Suprapubic skin (tissue), 4 donors: ENCODE data around the gene MBOAT7.

Source experiments
- POLR2A ChIP-seq, 2 donors: fragments of 450-650 bp; IDR thresholded peaks; one replicate each; pipeline ENCODE4 v1.6.1; 2017; ENCODE audit warnings: antibody characterized with exemption in 2 of 2, mild to moderate bottlenecking in 2 of 2, moderate library complexity in 2 of 2
- POLR2AphosphoS5 ChIP-seq, 3 donors: sonication (generic); formaldehyde crosslinking; IDR thresholded peaks; one replicate each; pipeline ENCODE4 v1.6.1; 2017; ENCODE audit warnings: antibody characterized with exemption in 3 of 3
- TF ChIP-seq, protein P1 (sequence below), 2 donors: fragments of 200-600 bp in 1 of 2; fragments of 450-650 bp in 1 of 2; sonication (generic) in 1 of 2; IDR thresholded peaks; one replicate each; pipeline ENCODE4 v1.5.1; 2016 to 2019; ENCODE audit warnings: antibody characterized with exemption in 2 of 2, mild to moderate bottlenecking in 1 of 2, moderate library complexity in 1 of 2

- TF ChIP-seq, protein P1, sequence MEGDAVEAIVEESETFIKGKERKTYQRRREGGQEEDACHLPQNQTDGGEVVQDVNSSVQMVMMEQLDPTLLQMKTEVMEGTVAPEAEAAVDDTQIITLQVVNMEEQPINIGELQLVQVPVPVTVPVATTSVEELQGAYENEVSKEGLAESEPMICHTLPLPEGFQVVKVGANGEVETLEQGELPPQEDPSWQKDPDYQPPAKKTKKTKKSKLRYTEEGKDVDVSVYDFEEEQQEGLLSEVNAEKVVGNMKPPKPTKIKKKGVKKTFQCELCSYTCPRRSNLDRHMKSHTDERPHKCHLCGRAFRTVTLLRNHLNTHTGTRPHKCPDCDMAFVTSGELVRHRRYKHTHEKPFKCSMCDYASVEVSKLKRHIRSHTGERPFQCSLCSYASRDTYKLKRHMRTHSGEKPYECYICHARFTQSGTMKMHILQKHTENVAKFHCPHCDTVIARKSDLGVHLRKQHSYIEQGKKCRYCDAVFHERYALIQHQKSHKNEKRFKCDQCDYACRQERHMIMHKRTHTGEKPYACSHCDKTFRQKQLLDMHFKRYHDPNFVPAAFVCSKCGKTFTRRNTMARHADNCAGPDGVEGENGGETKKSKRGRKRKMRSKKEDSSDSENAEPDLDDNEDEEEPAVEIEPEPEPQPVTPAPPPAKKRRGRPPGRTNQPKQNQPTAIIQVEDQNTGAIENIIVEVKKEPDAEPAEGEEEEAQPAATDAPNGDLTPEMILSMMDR (IDR thresholded peaks at IDR 0.05): no peak
- TF ChIP-seq POLR2A (IDR thresholded peaks at IDR 0.05) (no peak), POLR2AphosphoS5 (IDR thresholded peaks at IDR 0.05) (no peak)
These were observed 32.9 kb downstream of the MBOAT7 start for GRCh38 chr19:54156490-54156889.
